ENCODE measurements around the gene AQR.
"Not testable (repeated sequence)": the region's sequence is repeated elsewhere in the genome, so short reads cannot be mapped to it uniquely, and the experiment has no call there.

Gene AQR

GRCh38 chr15:34810443-34811129 is 159.0 kb downstream of the AQR start:
- DNase-seq: no peak

- no peak for DNase-seq
Observed at GRCh38 chr15:34809186-34809585, 160.4 kb downstream of the AQR start.

- no peak for DNase-seq
Observed at GRCh38 chr15:34808016-34808415, 161.5 kb downstream of the AQR start.

GRCh38 chr15:34807241-34807640 is 162.3 kb downstream of the AQR start:
- not testable (repeated sequence) for DNase-seq

- no peak for DNase-seq
Observed at GRCh38 chr15:34804776-34805175, 164.8 kb downstream of the AQR start.

- DNase-seq: no peak
Observed at GRCh38 chr15:34804113-34804512, 165.4 kb downstream of the AQR start.

- no peak for DNase-seq
Observed at GRCh38 chr15:34802803-34803750, 166.5 kb downstream of the AQR start.

GRCh38 chr15:34802371-34802770 is 167.2 kb downstream of the AQR start:
- no peak for DNase-seq
